SK-N-SH (cell line): Measurements from ENCODE around the gene LIPA. TPM values are rescaled to one million over a fixed set of nuclear protein-coding genes. Genes with fewer than 3 reads are reported as not detected.

Experiments
- CTCF ChIA-PET: fragments of 300-600, 350-600 bp; formaldehyde crosslinking; extraction: SDS; loops from one replicate; lab custom pipeline; 2021; lab: Yijun Ruan, JAX
- POLR2A ChIA-PET: fragments of 350-600 bp; sonication (Branson Sonifier 250); formaldehyde crosslinking; extraction: SDS; loops from one replicate; lab custom pipeline; 2020; ENCODE audit warnings: antibody characterized with exemption, inconsistent platforms; lab: Yijun Ruan, JAX
- DNase-seq: peaks from one replicate; pipeline ENCODE4 v3.0.0; 2012
- H2AFZ ChIP-seq: fragments of 200-600 bp; sonication (generic); 2 replicates; pipeline ENCODE4 v1.8.1; 2016; ENCODE audit warnings: antibody characterized with exemption, mild to moderate bottlenecking, low read depth
- H3F3A ChIP-seq: fragments of 200-600 bp; sonication (generic); replicated peaks from 2 replicates; pipeline ENCODE3; 2016; ENCODE audit warnings: antibody characterized with exemption, mild to moderate bottlenecking; ENCODE audit not compliant: insufficient read depth
- H3K27ac ChIP-seq, 2 experiments: fragments of 200-500 bp in 1 of 2; fragments of 200-600 bp in 1 of 2; sonication (Bioruptor generic) in 1 of 2; sonication (generic), shearing (Covaris generic) in 1 of 2; 2 replicates each; pipeline versions ENCODE4 v1.5.1 to v1.6.1; 2014 to 2016; ENCODE audit warnings: low read depth in 2 of 2, inconsistent platforms in 1 of 2, low read length in 1 of 2, mild to moderate bottlenecking in 1 of 2, mixed read lengths in 1 of 2
- H3K27me3 ChIP-seq: fragments of 200-600 bp; sonication (generic), shearing (Covaris generic); 2 replicates; pipeline ENCODE4 v1.6.1; 2016; ENCODE audit warnings: mixed run types; ENCODE audit not compliant: insufficient read depth
- H3K36me3 ChIP-seq, 2 experiments: fragments of 200-500 bp in 1 of 2; fragments of 200-600 bp in 1 of 2; sonication (Bioruptor generic) in 1 of 2; sonication (generic) in 1 of 2; replicated peaks in 1 of 2; 2 replicates each; pipeline versions ENCODE3 to v1.5.1; 2014 to 2016; ENCODE audit warnings: low read length in 1 of 2, mild to moderate bottlenecking in 1 of 2; ENCODE audit not compliant: insufficient read depth in 2 of 2, control insufficient read depth in 1 of 2
- H3K4me1 ChIP-seq, 2 experiments: fragments of 200-500 bp in 1 of 2; fragments of 200-600 bp in 1 of 2; sonication (Bioruptor generic) in 1 of 2; sonication (generic), shearing (Covaris generic) in 1 of 2; 2 replicates each; pipeline versions ENCODE4 v1.5.1 to v1.6.1; 2014 to 2016; ENCODE audit warnings: low read depth in 1 of 2, low read length in 1 of 2, mixed run types in 1 of 2; ENCODE audit not compliant: insufficient read depth in 2 of 2, control insufficient read depth in 1 of 2
- H3K4me2 ChIP-seq: fragments of 200-600 bp; sonication (generic), shearing (Covaris generic); 2 replicates; pipeline ENCODE4 v1.6.1; 2017; ENCODE audit warnings: mixed run types
- H3K4me3 ChIP-seq, 2 experiments: fragments of 200-500 bp in 1 of 2; fragments of 200-600 bp in 1 of 2; sonication (Bioruptor generic) in 1 of 2; sonication (generic), shearing (Covaris generic) in 1 of 2; 2 replicates each; pipeline versions ENCODE4 v1.5.1 to v1.8.1; 2014 to 2016; ENCODE audit warnings: low read depth in 2 of 2, inconsistent platforms in 1 of 2, low read length in 1 of 2, mild to moderate bottlenecking in 1 of 2, mixed read lengths in 1 of 2, moderate library complexity in 1 of 2
- H3K79me2 ChIP-seq: fragments of 200-600 bp; sonication (generic); 2 replicates; pipeline ENCODE4 v1.8.1; 2017; ENCODE audit warnings: mild to moderate bottlenecking; ENCODE audit not compliant: insufficient read depth
- H3K9ac ChIP-seq: fragments of 200-600 bp; sonication (generic); 2 replicates; pipeline ENCODE4 v1.6.1; 2017; ENCODE audit warnings: mixed run types
- H3K9me2 ChIP-seq: fragments of 200-600 bp; sonication (generic); 2 replicates; pipeline ENCODE4 v1.6.1; 2017; ENCODE audit warnings: mixed run types
- H3K9me3 ChIP-seq: fragments of 200-600 bp; sonication (generic); 2 replicates; pipeline ENCODE4 v1.6.1; 2017; ENCODE audit warnings: mixed run types, mild to moderate bottlenecking, moderate library complexity
- H4K20me1 ChIP-seq: fragments of 200-600 bp; sonication (generic); 2 replicates; pipeline ENCODE4 v1.6.1; 2017; ENCODE audit warnings: mild to moderate bottlenecking, mixed run types; ENCODE audit not compliant: insufficient read depth
- EP300 ChIP-seq, 2 experiments: IDR thresholded peaks; 2 replicates each; pipeline versions ENCODE4 v1.4.0 to v1.6.1; 2012; ENCODE audit warnings: borderline replicate concordance in 1 of 2, low read depth in 1 of 2, low read length in 1 of 2
- FOXJ3 ChIP-seq: sonication (generic); formaldehyde crosslinking; IDR thresholded peaks from 2 replicates; pipeline ENCODE4 v1.5.1; 2020; ENCODE audit warnings: mild to moderate bottlenecking, missing genetic modification reagents
- IRF3 ChIP-seq: fragments of 150-350 bp; IDR thresholded peaks from 2 replicates; pipeline ENCODE4 v1.6.1; 2016; ENCODE audit warnings: mild to moderate bottlenecking, low read depth, low read length
- MAX ChIP-seq: IDR thresholded peaks from 2 replicates; pipeline ENCODE4 v1.4.0; 2012; ENCODE audit warnings: low read depth
- MEF2A ChIP-seq: IDR thresholded peaks from 2 replicates; pipeline ENCODE4 v1.4.0; 2012; ENCODE audit warnings: low read depth, borderline replicate concordance
- MXI1 ChIP-seq: IDR thresholded peaks from 2 replicates; pipeline ENCODE4 v1.6.1; 2012; ENCODE audit warnings: mild to moderate bottlenecking, low read depth, low read length, improper control_type of control experiment
- NRF1 ChIP-seq: IDR thresholded peaks from 2 replicates; pipeline ENCODE4 v1.6.1; 2012; ENCODE audit warnings: low read depth, mild to moderate bottlenecking, low read length
- RFX5 ChIP-seq: IDR thresholded peaks from 2 replicates; pipeline ENCODE4 v1.6.1; 2012; ENCODE audit warnings: mild to moderate bottlenecking, improper control_type of control experiment, low read length
- RXRA ChIP-seq: IDR thresholded peaks from 2 replicates; pipeline ENCODE4 v1.4.0; 2012; ENCODE audit warnings: low read depth, mild to moderate bottlenecking, borderline replicate concordance
- SMC3 ChIP-seq: IDR thresholded peaks from 2 replicates; pipeline ENCODE4 v1.6.1; 2012; ENCODE audit warnings: low read depth, low read length, improper control_type of control experiment
- YY1 ChIP-seq: IDR thresholded peaks from 2 replicates; pipeline ENCODE4 v1.4.0; 2012; ENCODE audit warnings: low read depth, mild to moderate bottlenecking
- WGBS: methylation state at CpG from one replicate; pipeline ENCODE4 v1.1.6; 2017; ENCODE audit warnings: low lambda C conversion rate; 5-methylcytosine and 5-hydroxymethylcytosine counted together
- polyA plus RNA-seq, 3 experiments: library from polyadenylated mRNA; depleted of rRNA; stranded (reverse); fragments of >200 nt; gene quantifications; 2 replicates each; pipeline ENCODE4 v1.2.3, GENCODE V29; 2012
- TF ChIP-seq, protein P1 (sequence below): IDR thresholded peaks from 2 replicates; pipeline ENCODE4 v1.4.0; 2012; ENCODE audit warnings: low read depth, borderline replicate concordance
- TF ChIP-seq, protein P2 (sequence below): IDR thresholded peaks from 2 replicates; pipeline ENCODE4 v1.6.1; 2012; ENCODE audit warnings: mild to moderate bottlenecking, low read depth, low read length, moderate library complexity

The LIPA gene
- polyA plus RNA-seq, 1 of the 3 experiments (the other 2 are of a cell fraction), result 43.2 TPM

DNA sequence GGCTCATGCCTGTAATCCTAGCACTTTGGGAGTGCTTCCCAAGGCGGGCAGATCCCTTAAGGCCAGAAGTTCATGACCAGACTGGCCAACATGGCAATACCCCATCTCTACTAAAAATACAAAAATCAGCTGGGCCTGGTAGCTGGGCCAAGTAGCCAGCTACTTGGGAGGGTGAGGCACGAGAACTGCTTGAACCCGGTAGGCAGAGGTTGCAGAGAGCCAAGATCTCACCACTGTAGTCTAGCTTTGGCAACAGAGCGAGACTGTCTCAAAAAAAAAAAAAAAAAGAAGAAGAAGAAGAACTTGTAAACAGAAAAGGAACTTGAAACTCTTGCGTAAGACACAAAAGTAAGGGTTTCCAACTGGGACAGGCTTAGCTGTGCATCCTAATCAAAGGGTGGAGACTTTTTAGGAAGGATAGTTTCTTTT is 44.7 kb upstream of the LIPA start:
- WGBS, result 93% methylated on average over 5 of the region's 5 CpGs
- Histone ChIP-seq H2AFZ (no peak overlapping the region), H3K79me2 (no peaks in the 10 kb centered on the region), H3K9me3 (no peaks in the 10 kb centered on the region), H3K36me3 (no peaks in the 10 kb centered on the region), H3K4me2 (no peak overlapping the region), H3K9me2 (no peaks in the 10 kb centered on the region), H3K9ac (no peak overlapping the region), H3K27me3 (no peaks in the 10 kb centered on the region), H3K27ac (no peak overlapping the region), H3K4me3 (no peak overlapping the region), H3F3A (no peaks in the 10 kb centered on the region), H3K4me1 (peaks cover 0 to 3% of the 10 kb centered on the region in 2 experiments; a peak in 3 of 4 replicates), H4K20me1 (no peaks in the 10 kb centered on the region)
- TF ChIP-seq EP300 (IDR thresholded peaks at IDR 0.05; ENCODE audit: borderline replicate concordance in 1 of 2, low read depth in 1 of 2, low read length in 1 of 2) (no peak), FOXJ3 (no peak), RFX5 (no peak), SMC3 (no peak), YY1 (no peak), RXRA (no peak), MXI1 (no peak), IRF3 (no peak), NRF1 (no peak), MAX (no peak), MEF2A (no peak)
- TF ChIP-seq, protein P1, sequence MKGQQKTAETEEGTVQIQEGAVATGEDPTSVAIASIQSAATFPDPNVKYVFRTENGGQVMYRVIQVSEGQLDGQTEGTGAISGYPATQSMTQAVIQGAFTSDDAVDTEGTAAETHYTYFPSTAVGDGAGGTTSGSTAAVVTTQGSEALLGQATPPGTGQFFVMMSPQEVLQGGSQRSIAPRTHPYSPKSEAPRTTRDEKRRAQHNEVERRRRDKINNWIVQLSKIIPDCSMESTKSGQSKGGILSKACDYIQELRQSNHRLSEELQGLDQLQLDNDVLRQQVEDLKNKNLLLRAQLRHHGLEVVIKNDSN, result no peak
- TF ChIP-seq, protein P2, sequence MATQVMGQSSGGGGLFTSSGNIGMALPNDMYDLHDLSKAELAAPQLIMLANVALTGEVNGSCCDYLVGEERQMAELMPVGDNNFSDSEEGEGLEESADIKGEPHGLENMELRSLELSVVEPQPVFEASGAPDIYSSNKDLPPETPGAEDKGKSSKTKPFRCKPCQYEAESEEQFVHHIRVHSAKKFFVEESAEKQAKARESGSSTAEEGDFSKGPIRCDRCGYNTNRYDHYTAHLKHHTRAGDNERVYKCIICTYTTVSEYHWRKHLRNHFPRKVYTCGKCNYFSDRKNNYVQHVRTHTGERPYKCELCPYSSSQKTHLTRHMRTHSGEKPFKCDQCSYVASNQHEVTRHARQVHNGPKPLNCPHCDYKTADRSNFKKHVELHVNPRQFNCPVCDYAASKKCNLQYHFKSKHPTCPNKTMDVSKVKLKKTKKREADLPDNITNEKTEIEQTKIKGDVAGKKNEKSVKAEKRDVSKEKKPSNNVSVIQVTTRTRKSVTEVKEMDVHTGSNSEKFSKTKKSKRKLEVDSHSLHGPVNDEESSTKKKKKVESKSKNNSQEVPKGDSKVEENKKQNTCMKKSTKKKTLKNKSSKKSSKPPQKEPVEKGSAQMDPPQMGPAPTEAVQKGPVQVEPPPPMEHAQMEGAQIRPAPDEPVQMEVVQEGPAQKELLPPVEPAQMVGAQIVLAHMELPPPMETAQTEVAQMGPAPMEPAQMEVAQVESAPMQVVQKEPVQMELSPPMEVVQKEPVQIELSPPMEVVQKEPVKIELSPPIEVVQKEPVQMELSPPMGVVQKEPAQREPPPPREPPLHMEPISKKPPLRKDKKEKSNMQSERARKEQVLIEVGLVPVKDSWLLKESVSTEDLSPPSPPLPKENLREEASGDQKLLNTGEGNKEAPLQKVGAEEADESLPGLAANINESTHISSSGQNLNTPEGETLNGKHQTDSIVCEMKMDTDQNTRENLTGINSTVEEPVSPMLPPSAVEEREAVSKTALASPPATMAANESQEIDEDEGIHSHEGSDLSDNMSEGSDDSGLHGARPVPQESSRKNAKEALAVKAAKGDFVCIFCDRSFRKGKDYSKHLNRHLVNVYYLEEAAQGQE, result no peak
- POLR2A ChIA-PET, result no interaction called here
- CTCF ChIA-PET, result no interaction called here
- no peak for DNase-seq
